Sigmoid colon (tissue), 7 donors: ENCODE data around the gene CTNS. TPM values are rescaled to one million over a fixed set of nuclear protein-coding genes. Genes with fewer than 3 reads are reported as not detected.
"Not testable (repeated sequence)": the region's sequence is repeated elsewhere in the genome, so short reads cannot be mapped to it uniquely, and the experiment has no call there.

Experiments used
- DNase-seq: peaks from one replicate; pipeline ENCODE4 v3.0.0-alpha.2; 2019
- H3K27ac ChIP-seq, 4 donors: fragments of 200-600 bp; sonication (generic); one replicate each; pipeline ENCODE4 v1.5.1; 2016 to 2019; ENCODE audit warnings: mild to moderate bottlenecking in 1 of 4
- H3K27me3 ChIP-seq, 3 donors: fragments of 200-600 bp; sonication (generic); one replicate each; pipeline ENCODE4 v1.5.1; 2019; ENCODE audit warnings: mild to moderate bottlenecking in 1 of 3
- H3K36me3 ChIP-seq, 4 donors: fragments of 200-600 bp; sonication (generic); one replicate each; pipeline ENCODE4 v1.5.1; 2016 to 2019
- H3K4me1 ChIP-seq, 4 donors: fragments of 200-600 bp; sonication (generic); one replicate each; pipeline ENCODE4 v1.5.1; 2017 to 2019
- H3K4me3 ChIP-seq, 4 donors: fragments of 200-600 bp; sonication (generic); one replicate each; pipeline ENCODE4 v1.5.1; 2017 to 2019; ENCODE audit warnings: mild to moderate bottlenecking in 2 of 4, moderate library complexity in 1 of 4
- H3K9me3 ChIP-seq, 4 donors: fragments of 200-600 bp in 3 of 4; sonication (generic) in 3 of 4; one replicate each; pipeline versions ENCODE4 v1.5.1 to v1.6.1; 2013 to 2019
- EP300 ChIP-seq, 4 donors: sonication (generic); formaldehyde crosslinking; IDR thresholded peaks; one replicate each; pipeline ENCODE4 v1.6.1; 2017; ENCODE audit warnings: antibody characterized with exemption in 4 of 4
- POLR2A ChIP-seq, 2 donors: fragments of 450-650 bp; IDR thresholded peaks; one replicate each; pipeline ENCODE4 v1.6.1; 2016; ENCODE audit warnings: antibody characterized with exemption in 2 of 2, mild to moderate bottlenecking in 2 of 2, moderate library complexity in 2 of 2
- POLR2AphosphoS5 ChIP-seq, 4 donors: sonication (generic); formaldehyde crosslinking; IDR thresholded peaks; one replicate each; pipeline ENCODE4 v1.6.1; 2017; ENCODE audit warnings: antibody characterized with exemption in 4 of 4
- WGBS, 2 donors: extraction: QIAGEN DNeasy Blood & Tissue Kit; methylation state at CpG; one replicate each; pipeline ENCODE4 v1.1.7; 2013; 5-methylcytosine and 5-hydroxymethylcytosine counted together
- intact Hi-C: fragments of 100-400 bp; cut with DNase I; formaldehyde crosslinking; loops from one replicate; pipeline ENCODE4 v1.15.1; 2023
- polyA plus RNA-seq, 3 donors: library from polyadenylated mRNA; stranded (reverse); fragments of 200-250 nt; gene quantifications; one replicate each; pipeline ENCODE4 v1.2.3, GENCODE V29; 2013
- total RNA-seq, 4 donors: library from RNA; depleted of rRNA; stranded (reverse); fragments of >200 nt; gene quantifications; one replicate each; pipeline ENCODE4 v1.1.0, GENCODE V29; 2016
- TF ChIP-seq, protein P1 (sequence below), 4 experiments: fragments of 450-650 bp in 3 of 4; fragments of 200-600 bp in 1 of 4; IDR thresholded peaks; one replicate each; pipeline ENCODE4 v1.5.1; 2016 to 2019; ENCODE audit warnings: antibody characterized with exemption in 4 of 4, mild to moderate bottlenecking in 3 of 4, moderate library complexity in 2 of 4
- donor health status: healthy with polysubstance abuse.
- donor health status: Bipolar disorder and iron deficiency.
- donor health status: healthy.

Gene CTNS
- total and polyA plus RNA-seq, 7 donors = 1.8 to 26.0 (median 13.3) TPM

DNA sequence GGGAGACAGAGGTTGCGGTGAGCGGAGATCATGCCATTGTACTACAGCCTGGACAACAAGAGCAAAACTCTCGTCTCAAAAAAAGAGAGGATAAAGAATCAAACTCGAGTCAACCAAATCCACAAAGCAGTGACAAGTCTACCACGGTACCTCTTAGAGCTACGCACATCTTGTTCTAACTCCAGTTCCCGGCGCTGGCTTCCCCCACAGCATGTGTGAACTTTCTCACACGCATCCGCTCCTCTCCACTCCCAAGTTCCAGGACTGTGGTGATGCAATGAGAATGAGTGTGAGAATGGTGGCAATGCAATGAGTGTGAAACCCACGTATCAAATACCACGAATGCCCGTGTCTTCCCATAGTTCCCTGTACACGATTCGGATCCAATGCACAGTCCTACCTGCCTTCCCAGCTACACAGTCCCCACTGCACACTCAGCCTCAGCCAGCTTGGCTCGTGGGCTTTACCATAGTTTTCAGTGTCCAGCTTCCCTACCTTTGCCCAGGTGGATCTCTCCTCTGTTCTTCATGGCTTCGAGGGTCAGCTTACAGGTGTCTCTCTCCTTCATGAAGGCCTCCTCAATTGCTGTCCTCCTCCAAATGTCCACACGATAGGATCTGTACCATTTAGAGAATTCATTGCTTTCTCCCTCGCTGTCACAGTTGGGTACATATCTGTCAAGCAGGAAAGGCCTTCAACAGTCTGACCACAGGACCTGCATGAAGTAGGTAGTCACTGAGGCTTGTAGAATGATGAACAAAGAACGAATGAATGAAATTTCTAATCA lies 68.6 kb downstream of the CTNS start:
- Histone ChIP-seq H3K4me3 (no peak overlapping the region), H3K9me3 (no peaks in the 10 kb centered on the region), H3K36me3 (no peaks in the 10 kb centered on the region), H3K27ac (no peak overlapping the region), H3K27me3 (no peaks in the 10 kb centered on the region), H3K4me1 (no peaks in the 10 kb centered on the region)
- intact Hi-C loops = no loop called here
- DNase-seq = no peak
- TF ChIP-seq, protein P1, sequence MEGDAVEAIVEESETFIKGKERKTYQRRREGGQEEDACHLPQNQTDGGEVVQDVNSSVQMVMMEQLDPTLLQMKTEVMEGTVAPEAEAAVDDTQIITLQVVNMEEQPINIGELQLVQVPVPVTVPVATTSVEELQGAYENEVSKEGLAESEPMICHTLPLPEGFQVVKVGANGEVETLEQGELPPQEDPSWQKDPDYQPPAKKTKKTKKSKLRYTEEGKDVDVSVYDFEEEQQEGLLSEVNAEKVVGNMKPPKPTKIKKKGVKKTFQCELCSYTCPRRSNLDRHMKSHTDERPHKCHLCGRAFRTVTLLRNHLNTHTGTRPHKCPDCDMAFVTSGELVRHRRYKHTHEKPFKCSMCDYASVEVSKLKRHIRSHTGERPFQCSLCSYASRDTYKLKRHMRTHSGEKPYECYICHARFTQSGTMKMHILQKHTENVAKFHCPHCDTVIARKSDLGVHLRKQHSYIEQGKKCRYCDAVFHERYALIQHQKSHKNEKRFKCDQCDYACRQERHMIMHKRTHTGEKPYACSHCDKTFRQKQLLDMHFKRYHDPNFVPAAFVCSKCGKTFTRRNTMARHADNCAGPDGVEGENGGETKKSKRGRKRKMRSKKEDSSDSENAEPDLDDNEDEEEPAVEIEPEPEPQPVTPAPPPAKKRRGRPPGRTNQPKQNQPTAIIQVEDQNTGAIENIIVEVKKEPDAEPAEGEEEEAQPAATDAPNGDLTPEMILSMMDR (IDR thresholded peaks at IDR 0.05) = no peak
- TF ChIP-seq POLR2AphosphoS5 (IDR thresholded peaks at IDR 0.05) (no peak), EP300 (IDR thresholded peaks at IDR 0.05) (no peak), POLR2A (IDR thresholded peaks at IDR 0.05) (no peak)
- 84 to 90% methylated on average over 20 of the region's 20 CpGs for whole genome bisulfite sequencing, 2 donors

DNA sequence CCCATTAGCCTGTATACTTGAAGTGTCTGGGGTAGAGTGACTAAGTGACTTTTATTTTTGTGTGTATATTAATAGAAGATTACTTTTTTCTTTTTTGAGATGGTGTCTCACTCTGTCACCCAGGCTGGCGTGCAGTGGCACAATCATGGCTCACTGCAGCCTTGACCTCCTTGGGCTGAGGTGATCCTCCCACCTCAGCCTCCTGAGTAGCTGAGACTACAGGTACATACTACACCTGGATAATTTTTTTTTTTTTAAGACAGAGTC lies 69.1 kb downstream of the CTNS start:
- DNase-seq, H3K36me3 ChIP-seq, H3K9me3 ChIP-seq, H3K27me3 ChIP-seq, H3K27ac ChIP-seq, intact Hi-C loops, H3K4me1 ChIP-seq, H3K4me3 ChIP-seq: not testable (repeated sequence)
- 75 to 100% methylated on average over 1 of the region's 1 CpG for WGBS, 2 donors

DNA sequence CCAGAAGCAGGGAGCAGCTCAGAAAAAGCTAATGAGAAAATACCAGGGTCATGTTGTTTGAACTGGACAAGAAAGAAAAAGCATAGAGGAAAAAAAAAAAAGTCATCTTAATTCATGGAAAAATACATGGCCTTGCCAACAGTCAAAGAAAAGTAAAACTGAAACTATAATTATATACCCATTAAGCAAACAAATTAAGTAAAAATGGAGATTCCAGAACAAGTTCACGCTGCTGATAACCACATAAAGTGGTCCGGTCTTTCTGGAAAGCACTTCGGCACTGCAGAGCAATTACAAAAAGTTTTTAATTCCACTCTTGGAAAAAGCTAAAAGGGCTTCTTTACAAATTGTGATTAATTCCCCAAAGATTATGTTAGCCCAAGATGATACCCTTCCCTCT lies 71.8 kb downstream of the CTNS start:
- WGBS, 2 donors = 20 to 51% methylated on average over 3 of the region's 3 CpGs
- Histone ChIP-seq H3K9me3 (no peaks in the 10 kb centered on the region), H3K27me3 (no peaks in the 10 kb centered on the region), H3K27ac (no peak overlapping the region), H3K4me1 (no peaks in the 10 kb centered on the region), H3K36me3 (peaks cover 0 to 18% (median 0%) of the 10 kb centered on the region in 4 donors), H3K4me3 (no peak overlapping the region)
- intact Hi-C loops = no loop called here
- TF ChIP-seq EP300 (IDR thresholded peaks at IDR 0.05) (no peak), POLR2AphosphoS5 (IDR thresholded peaks at IDR 0.05) (no peak), POLR2A (IDR thresholded peaks at IDR 0.05) (no peak)
- TF ChIP-seq, protein P1 (IDR thresholded peaks at IDR 0.05) = no peak
- no peak for DNase-seq

DNA sequence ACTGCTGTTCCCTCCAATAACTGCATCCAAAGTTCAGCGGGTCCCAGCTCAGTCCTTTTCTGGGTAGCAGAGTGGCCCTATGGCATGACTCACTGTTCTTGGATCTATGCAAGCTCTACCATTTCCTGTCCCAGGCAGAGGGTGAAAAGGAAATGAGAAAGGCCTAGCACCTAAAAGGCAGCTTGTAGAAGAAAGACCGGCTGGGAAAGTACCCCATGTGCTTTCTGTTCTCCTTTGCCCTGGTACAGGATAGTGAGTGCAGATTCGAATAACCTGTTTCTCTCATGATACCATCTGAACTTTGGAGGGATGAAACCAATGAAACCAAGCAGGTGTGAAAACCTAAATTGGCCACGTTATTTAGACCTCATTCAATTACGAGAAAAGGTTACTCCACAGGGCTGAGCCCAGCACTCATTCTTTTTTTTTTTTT lies 74.4 kb downstream of the CTNS start:
- no peak overlapping the region for H3K27ac ChIP-seq
- peaks cover 11 to 44% (median 15%) of the 10 kb centered on the region in 4 donors for H3K36me3 ChIP-seq
- no peak for DNase-seq
- H3K9me3 ChIP-seq = no peaks in the 10 kb centered on the region
- 45 to 76% methylated on average over 5 of the region's 5 CpGs for WGBS, 2 donors
- H3K4me3 ChIP-seq = no peak overlapping the region
- H3K27me3 ChIP-seq = no peaks in the 10 kb centered on the region
- intact Hi-C loops = no loop called here
- TF ChIP-seq POLR2A (IDR thresholded peaks at IDR 0.05) (no peak), EP300 (IDR thresholded peaks at IDR 0.05) (no peak), POLR2AphosphoS5 (IDR thresholded peaks at IDR 0.05) (no peak)
- TF ChIP-seq, protein P1 (IDR thresholded peaks at IDR 0.05) = no peak
- no peaks in the 10 kb centered on the region for H3K4me1 ChIP-seq

Other genes starting within 250 kb of the CTNS start
- gene OR1E1, start 238.3 kb upstream of the CTNS start, total RNA-seq = under 1 TPM in 1 of 4 donors, not detected in 3; 0.33 TPM
- gene OR1E1, start 238.3 kb upstream of the CTNS start, polyA plus RNA-seq = not detected
- not detected for gene OR3A3, start 225.4 kb upstream of the CTNS start, total RNA-seq
- not detected for gene OR3A3, start 225.4 kb upstream of the CTNS start, polyA plus RNA-seq
- gene OR1E2, start 202.9 kb upstream of the CTNS start, total RNA-seq = not detected
- not detected for gene OR1E2, start 202.9 kb upstream of the CTNS start, polyA plus RNA-seq
- gene SPATA22, start 164.9 kb upstream of the CTNS start, total RNA-seq = under 1 TPM in 2 of 4 donors, not detected in 2; 0.36 to 0.55 TPM
- gene SPATA22, start 164.9 kb upstream of the CTNS start, polyA plus RNA-seq = under 1 TPM in 1 of 3 donors, not detected in 2; 0.06 TPM
- gene ASPA, start 160.8 kb upstream of the CTNS start, total RNA-seq = 1 to 10 TPM in 3 of 4 donors, under 1 TPM in 1; 0.95 to 8.0 (median 2.9) TPM
- 1 to 10 TPM in 2 of 3 donors, under 1 TPM in 1; 0.69 to 1.8 (median 1.1) TPM for gene ASPA, start 160.8 kb upstream of the CTNS start, polyA plus RNA-seq
- gene TRPV3, start 78.9 kb upstream of the CTNS start, total RNA-seq = 1 to 10 TPM in 1 of 4 donors, under 1 TPM in 3; 0.14 to 3.3 (median 0.26) TPM
- 1 to 10 TPM; 1.8 to 3.2 (median 3.1) TPM for gene TRPV3, start 78.9 kb upstream of the CTNS start, polyA plus RNA-seq
- gene TRPV1, start 27.3 kb upstream of the CTNS start, total RNA-seq = 1 to 10 TPM; 3.5 to 8.0 (median 5.5) TPM
- 1 to 10 TPM; 2.3 to 5.1 (median 3.0) TPM for gene TRPV1, start 27.3 kb upstream of the CTNS start, polyA plus RNA-seq
- gene SHPK, start 510 bp upstream of the CTNS start, total RNA-seq = 1 to 10 TPM; 5.8 to 8.0 (median 7.0) TPM
- gene SHPK, start 510 bp upstream of the CTNS start, polyA plus RNA-seq = 10 to 100 TPM in 1 of 3 donors, 1 to 10 TPM in 2; 7.8 to 12.7 (median 7.9) TPM
- 10 to 100 TPM; 58.1 to 92.0 (median 63.5) TPM for gene TAX1BP3, start 31.8 kb downstream of the CTNS start, total RNA-seq
- gene TAX1BP3, start 31.8 kb downstream of the CTNS start, polyA plus RNA-seq = 100 to 1,000 TPM; 144 to 363 (median 351) TPM
- gene EMC6, start 32.1 kb downstream of the CTNS start, total RNA-seq = 10 to 100 TPM in 3 of 4 donors, 1 to 10 TPM in 1; 4.4 to 21.7 (median 15.1) TPM
- 10 to 100 TPM; 68.5 to 90.5 (median 83.0) TPM for gene EMC6, start 32.1 kb downstream of the CTNS start, polyA plus RNA-seq
- gene P2RX5, start 59.4 kb downstream of the CTNS start, total RNA-seq = under 1 TPM; 0.27 to 0.83 (median 0.43) TPM
- 10 to 100 TPM in 1 of 3 donors, not detected in 2; 55.3 TPM for gene P2RX5, start 59.4 kb downstream of the CTNS start, polyA plus RNA-seq
- under 1 TPM; under 0.01 to 0.83 (median 0.29) TPM for gene HASPIN, start 87.1 kb downstream of the CTNS start, total RNA-seq
- 1 to 10 TPM in 1 of 3 donors, under 1 TPM in 1, not detected in 1; 0.69 to 3.5 TPM for gene HASPIN, start 87.1 kb downstream of the CTNS start, polyA plus RNA-seq
- gene ITGAE, start 164.4 kb downstream of the CTNS start, total RNA-seq = 10 to 100 TPM; 25.2 to 43.9 (median 33.8) TPM
- 10 to 100 TPM; 42.9 to 51.8 (median 43.2) TPM for gene ITGAE, start 164.4 kb downstream of the CTNS start, polyA plus RNA-seq
- 10 to 100 TPM; 20.9 to 23.0 (median 21.7) TPM for gene NCBP3, start 209.5 kb downstream of the CTNS start, total RNA-seq
- 10 to 100 TPM in 2 of 3 donors, 1 to 10 TPM in 1; 8.4 to 34.8 (median 11.6) TPM for gene NCBP3, start 209.5 kb downstream of the CTNS start, polyA plus RNA-seq